Fibroblast of upper back skin (primary cell): ENCODE measurements around the gene PGGHG.
"Not testable (repeated sequence)": the region's sequence is repeated elsewhere in the genome, so short reads cannot be mapped to it uniquely, and the experiment has no call there.

Experiments
- DNase-seq: peaks from one replicate; pipeline ENCODE4 v3.0.0-alpha.2; 2013

Gene PGGHG

GRCh38 chr11:286977-287820, 1.7 kb upstream of the PGGHG start:
- DNase-seq = not testable (repeated sequence)

DNA sequence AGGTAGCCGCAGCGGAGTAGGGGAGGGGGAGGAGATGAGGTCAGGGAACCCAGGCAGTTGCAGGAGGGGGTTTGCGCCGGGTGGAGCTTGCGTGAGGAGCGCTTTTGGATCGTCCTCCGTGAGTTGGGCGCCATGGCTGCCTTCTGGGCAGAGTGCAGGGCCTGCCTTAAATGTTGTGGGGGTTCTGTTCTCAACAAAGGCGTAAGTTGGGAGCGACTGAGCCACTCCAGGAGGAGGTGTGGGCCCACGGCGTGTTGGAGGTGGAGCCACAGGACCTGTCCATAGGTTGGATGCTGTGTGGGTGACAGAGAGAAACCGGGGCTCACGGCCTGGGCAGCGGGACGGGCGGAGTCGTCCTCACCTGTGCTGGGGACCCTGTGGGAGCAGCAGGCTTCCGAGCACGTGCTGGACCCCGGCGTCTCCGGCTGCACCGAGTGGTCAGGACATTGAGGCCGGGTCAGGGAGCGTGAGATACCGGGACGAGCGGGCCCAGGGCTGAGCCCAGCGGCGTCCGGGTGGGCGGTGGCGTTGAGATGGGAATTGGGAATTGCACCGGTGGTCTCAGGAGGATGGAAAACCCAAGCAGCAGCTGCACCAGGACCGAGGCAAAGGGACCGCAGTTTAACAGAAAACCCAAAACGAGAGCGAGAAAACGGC, 977 bp upstream of the PGGHG start:
- DNase-seq = no peak

GRCh38 chr11:289398-289711, 429 bp downstream of the PGGHG start:
- no peak for DNase-seq

- no peak for DNase-seq
Measured at GRCh38 chr11:289712-290620, 1.0 kb downstream of the PGGHG start.

GRCh38 chr11:290621-291231, 1.8 kb downstream of the PGGHG start:
- no peak for DNase-seq

- DNase-seq = no peak
Measured at GRCh38 chr11:291281-292210, 2.6 kb downstream of the PGGHG start.

DNA sequence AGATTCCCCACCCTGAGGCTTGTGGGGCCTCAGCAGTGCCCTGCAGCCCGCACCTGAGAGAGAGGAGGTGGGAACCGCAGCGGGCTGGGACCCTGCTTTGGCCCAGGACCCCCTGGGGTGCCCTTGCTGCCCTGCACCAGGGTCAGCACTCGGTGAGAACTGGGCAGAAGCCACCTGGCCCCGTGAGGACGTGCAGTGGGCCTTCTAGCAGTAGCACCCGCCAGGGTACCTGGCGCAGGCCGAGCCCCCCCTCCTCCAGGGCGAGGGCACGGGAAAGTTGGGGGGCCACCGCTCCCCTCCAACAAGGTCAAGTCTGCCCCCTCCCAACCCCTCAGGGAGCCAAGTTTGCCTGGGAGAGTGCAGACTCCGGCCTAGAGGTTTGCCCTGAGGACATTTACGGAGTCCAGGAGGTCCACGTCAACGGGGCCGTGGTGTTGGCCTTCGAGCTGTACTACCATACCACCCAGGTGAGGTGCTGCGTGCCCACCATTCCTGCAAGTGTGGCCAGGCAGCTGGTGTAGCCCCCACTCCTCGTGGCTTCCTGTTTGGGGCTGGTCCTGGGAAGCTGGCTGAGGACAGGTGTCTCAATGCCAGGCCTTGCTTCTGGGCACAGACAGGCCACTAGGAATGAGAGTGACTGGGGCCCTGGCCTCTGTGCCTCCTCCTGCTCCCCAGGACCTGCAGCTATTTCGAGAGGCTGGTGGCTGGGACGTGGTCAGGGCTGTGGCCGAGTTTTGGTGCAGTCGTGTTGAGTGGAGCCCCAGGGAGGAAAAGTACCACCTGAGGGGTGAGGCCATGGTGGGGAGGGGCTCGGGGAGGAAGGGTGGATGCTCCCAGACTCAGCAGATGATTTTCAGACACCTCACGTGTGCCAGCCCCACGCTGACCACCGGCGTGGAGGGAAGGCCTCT, 3.5 kb downstream of the PGGHG start:
- DNase-seq = no peak

DNA sequence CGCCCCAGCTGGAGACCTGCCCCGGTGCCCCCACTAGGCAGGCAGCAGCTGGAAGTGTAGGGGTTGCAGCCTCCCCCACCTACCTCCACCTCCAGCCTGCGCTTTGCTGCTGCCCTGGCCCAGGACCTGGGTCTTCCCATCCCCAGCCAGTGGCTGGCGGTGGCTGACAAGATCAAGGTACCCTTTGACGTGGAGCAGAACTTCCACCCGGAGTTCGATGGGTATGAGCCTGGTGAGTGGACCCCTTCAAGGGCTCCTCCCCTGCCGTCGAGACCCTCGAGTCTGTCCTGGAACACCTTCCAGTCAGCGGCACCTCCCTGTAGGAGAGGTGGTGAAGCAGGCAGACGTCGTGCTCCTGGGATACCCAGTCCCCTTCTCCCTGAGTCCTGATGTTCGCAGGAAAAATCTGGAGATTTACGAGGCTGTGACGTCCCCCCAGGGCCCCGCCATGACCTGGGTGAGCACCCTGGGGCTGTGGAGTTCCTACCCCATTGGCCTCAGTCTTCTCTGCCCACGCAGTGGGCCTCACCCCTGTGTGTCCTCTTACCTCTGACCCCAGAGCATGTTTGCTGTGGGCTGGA, 4.4 kb downstream of the PGGHG start:
- no peak for DNase-seq

- no peak for DNase-seq
Measured at GRCh38 chr11:293852-294661, 5.1 kb downstream of the PGGHG start.

- DNase-seq = no peak
Measured at GRCh38 chr11:294780-295179, 5.9 kb downstream of the PGGHG start.

- DNase-seq = no peak
Measured at GRCh38 chr11:295351-296170, 6.6 kb downstream of the PGGHG start.

DNA sequence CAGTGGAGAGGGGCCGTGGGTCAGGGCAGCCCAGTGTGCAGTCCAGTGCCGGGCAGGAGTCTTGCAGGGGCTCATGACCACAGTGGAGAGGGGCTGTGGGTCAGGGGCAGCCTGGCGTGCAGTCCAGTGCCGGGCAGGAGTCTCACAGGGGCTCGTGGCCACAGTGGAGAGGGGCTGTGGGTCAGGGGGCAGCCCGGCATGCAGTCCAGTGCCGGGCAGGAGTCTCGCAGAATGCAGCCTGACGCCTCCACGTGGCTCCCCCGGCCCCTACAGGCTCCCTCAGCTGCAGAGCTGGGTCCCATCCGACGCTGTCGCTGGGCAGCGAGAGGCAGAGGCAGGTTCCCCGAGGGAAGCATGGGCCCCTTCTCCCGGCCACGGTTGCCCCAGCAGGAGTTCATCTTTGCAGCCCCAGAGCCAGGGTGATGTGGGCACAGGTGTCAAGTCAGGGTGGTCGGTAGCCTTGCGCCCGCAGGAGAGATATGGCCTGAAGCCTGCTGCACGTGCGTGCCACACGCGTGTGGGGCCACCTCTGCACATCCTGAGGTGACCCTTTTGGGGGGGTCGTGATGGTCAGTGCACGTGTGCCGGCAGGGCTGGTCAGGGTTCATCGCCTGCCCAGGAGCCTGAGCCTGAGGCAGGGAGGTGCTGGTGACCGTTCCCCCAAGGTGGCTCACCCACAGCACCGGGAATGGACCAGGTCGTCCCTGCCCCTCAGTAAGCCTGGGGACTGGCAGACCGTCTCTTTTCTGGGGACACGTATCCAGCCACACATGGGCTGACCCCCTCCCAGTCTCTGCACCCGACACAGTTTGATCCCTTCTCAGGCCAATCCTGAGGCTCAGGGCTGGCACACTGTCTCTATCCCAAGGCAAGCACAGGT, 7.5 kb downstream of the PGGHG start:
- DNase-seq = no peak

DNA sequence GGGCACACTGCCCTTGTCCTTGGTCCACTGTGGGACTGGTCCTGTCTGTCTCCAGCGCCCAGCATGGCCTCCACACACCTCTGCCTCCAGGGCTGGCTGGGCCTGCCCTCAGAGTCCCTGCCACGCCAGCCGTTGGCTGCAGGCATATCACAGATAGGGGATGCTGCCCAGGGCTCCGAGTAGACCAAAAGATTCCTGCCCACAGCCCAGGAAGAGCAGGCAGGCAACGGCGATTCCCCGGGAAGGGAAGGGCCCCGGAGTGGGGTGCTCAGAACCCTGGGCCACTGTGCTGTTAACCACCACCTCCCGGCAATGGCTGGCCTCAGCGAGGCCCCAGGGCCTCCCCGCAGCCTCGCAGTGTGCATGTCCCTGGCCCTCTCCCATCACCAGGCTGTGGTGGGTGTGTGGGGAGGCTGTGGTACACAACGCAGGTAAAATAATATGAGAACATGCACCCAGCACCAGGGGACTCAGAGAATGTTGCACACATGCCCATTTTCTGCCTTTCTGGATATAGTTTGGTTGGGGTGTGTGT, 8.2 kb downstream of the PGGHG start:
- DNase-seq = no peak

- DNase-seq = peak; percentile 48
Measured at GRCh38 chr11:297586-298405, 8.9 kb downstream of the PGGHG start.

DNA sequence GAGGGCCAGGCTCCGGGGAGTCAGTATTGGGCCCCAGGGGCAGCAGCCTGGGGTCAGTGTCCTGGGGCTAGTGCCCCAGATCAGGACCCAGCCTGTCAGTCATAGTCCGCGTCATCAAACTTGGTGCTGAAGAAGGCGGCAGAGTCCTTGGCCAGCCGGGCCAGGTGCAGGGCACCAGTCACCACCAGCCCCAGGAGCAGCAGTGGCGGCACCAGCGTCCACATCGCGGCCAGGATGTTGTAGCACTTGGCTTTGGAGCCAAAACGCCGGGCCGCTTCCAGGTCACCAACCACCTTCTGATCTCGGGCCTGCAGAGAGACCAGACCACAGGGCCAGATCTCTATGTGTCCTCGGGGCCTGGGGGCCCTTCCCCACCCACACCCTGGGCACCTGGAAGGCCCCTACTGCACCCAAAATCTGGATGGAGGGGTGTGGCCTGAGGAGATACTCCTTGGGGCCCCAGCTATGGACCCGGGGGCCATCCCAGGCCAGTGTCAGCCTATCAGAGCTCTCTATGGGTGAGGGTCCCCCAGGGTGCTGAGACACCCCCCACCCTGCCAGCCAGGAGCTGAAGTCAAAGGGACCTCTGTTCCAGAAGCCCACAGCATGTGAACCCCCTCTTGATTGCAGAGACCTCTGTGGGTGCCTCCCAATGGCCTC, 9.6 kb downstream of the PGGHG start:
- DNase-seq = no peak
